Gastrocnemius medialis (tissue), 4 donors: ENCODE results near the gene UTP3. TPM values are rescaled to one million over a fixed set of nuclear protein-coding genes. Genes with fewer than 3 reads are reported as not detected.

ENCODE experiments used
- ATAC-seq, 2 donors: fragments of 150-250 bp; one replicate each; pipeline ENCODE4 v1.9.1; 2016
- DNase-seq, 2 donors: peaks; one replicate each; pipeline ENCODE4 v3.0.0-alpha.2; 2019
- H3K27ac ChIP-seq, 4 donors: fragments of 200-600 bp; sonication (generic); 1 replicate in 1 of 4; 2 replicates in 3 of 4; pipeline ENCODE4 v1.5.1; 2016 to 2018; ENCODE audit warnings: mild to moderate bottlenecking in 2 of 4, moderate library complexity in 1 of 4
- H3K27me3 ChIP-seq, 3 donors: fragments of 200-600 bp; sonication (generic) in 2 of 3; 1 replicate in 1 of 3; 2 replicates in 2 of 3; pipeline versions ENCODE4 v1.5.1 to v1.6.0; 2016 to 2019; ENCODE audit warnings: mild to moderate bottlenecking in 1 of 3, moderate library complexity in 1 of 3
- H3K36me3 ChIP-seq, 2 donors: fragments of 200-600 bp; sonication (generic) in 1 of 2; one replicate each; pipeline ENCODE4 v1.5.1; 2017 to 2018
- H3K4me1 ChIP-seq, 2 donors: fragments of 200-600 bp; sonication (generic) in 1 of 2; one replicate each; pipeline ENCODE4 v1.5.1; 2016 to 2017; ENCODE audit warnings: mild to moderate bottlenecking in 2 of 2
- H3K4me3 ChIP-seq, 4 donors: fragments of 200-600 bp; sonication (generic) in 3 of 4; 1 replicate in 1 of 4; 2 replicates in 3 of 4; pipeline ENCODE4 v1.5.1; 2016 to 2019; ENCODE audit warnings: mild to moderate bottlenecking in 2 of 4
- H3K9me3 ChIP-seq, 3 donors: fragments of 200-600 bp; sonication (generic) in 2 of 3; 1 replicate in 1 of 3; 2 replicates in 2 of 3; pipeline ENCODE4 v1.5.1; 2016 to 2019
- POLR2A ChIP-seq, 2 donors: fragments of 450-650 bp; IDR thresholded peaks; one replicate each; pipeline ENCODE4 v1.6.1; 2017; ENCODE audit warnings: antibody characterized with exemption in 2 of 2, mild to moderate bottlenecking in 2 of 2, moderate library complexity in 2 of 2
- in situ Hi-C, 4 donors: fragments of 200-750 bp; cut with MboI; loops; one replicate each; pipeline versions ENCODE4 v1.15.0 to v1.8.0; 2017; ENCODE audit warnings: low sequenced_read_pairs in 4 of 4
- intact Hi-C: fragments of 100-400 bp; cut with DNase I; formaldehyde crosslinking; loops from one replicate; pipeline ENCODE4 v1.15.1; 2023; ENCODE audit warnings: low total_unique reads
- total RNA-seq, 4 donors: library from RNA; depleted of rRNA; stranded (reverse); fragments of >200 nt; gene quantifications; one replicate each; pipeline versions ENCODE4 v1.1.0 to v1.2.3, GENCODE V29; 2016
- TF ChIP-seq, protein P1 (sequence below), 5 experiments: fragments of 450-650 bp in 3 of 5; fragments of 200-600 bp in 2 of 5; sonication (generic) in 2 of 5; IDR thresholded peaks in 4 of 5; conservative IDR thresholded peaks in 1 of 5; 1 replicate in 4 of 5; 2 replicates in 1 of 5; pipeline ENCODE4 v1.5.1; 2016 to 2019; ENCODE audit warnings: antibody characterized with exemption in 5 of 5, mild to moderate bottlenecking in 3 of 5, moderate library complexity in 3 of 5

UTP3 gene
- total RNA-seq, 4 donors from 2014 or later, result 6.3 to 13.0 (median 11.8) TPM

DNA sequence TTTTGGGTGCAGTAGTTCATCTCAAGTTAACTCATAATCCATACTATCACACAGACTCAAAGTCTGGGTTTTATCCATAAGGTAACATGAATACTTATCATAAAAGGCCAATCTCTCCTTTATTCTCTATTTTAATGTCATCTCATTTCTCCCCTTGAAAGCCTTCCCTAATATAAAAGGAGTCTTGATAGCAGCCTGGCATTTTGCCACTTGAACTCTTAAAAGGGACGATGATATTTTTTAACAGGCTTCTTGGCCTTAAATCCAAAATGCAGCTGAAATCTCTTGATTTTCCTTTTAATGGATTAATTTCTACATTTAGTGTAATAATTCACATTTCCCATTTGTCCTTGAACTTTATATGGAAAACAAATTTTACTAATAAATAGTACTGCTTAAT is 13.6 kb upstream of the UTP3 start:
- ATAC-seq, result no peak
- no peak for DNase-seq
- H3K4me3 ChIP-seq, result no peak overlapping the region
- H3K27ac ChIP-seq, result no peak overlapping the region
- TF ChIP-seq, protein P1, sequence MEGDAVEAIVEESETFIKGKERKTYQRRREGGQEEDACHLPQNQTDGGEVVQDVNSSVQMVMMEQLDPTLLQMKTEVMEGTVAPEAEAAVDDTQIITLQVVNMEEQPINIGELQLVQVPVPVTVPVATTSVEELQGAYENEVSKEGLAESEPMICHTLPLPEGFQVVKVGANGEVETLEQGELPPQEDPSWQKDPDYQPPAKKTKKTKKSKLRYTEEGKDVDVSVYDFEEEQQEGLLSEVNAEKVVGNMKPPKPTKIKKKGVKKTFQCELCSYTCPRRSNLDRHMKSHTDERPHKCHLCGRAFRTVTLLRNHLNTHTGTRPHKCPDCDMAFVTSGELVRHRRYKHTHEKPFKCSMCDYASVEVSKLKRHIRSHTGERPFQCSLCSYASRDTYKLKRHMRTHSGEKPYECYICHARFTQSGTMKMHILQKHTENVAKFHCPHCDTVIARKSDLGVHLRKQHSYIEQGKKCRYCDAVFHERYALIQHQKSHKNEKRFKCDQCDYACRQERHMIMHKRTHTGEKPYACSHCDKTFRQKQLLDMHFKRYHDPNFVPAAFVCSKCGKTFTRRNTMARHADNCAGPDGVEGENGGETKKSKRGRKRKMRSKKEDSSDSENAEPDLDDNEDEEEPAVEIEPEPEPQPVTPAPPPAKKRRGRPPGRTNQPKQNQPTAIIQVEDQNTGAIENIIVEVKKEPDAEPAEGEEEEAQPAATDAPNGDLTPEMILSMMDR (IDR thresholded peaks at IDR 0.05 in 4 of 5, conservative IDR thresholded peaks at IDR 0.05 in 1 of 5), result no peak
- TF ChIP-seq POLR2A (IDR thresholded peaks at IDR 0.05), result no peak
- no peaks in the 10 kb centered on the region for H3K27me3 ChIP-seq
- intact Hi-C loops (no loop called here), in situ Hi-C loops (loop anchor here (25.0 kb wide), 2 partner anchors 313 to 338 kb away; partner anchors contain the start of gene DCK (in 2 of the 4))
- H3K36me3 ChIP-seq, result no peaks in the 10 kb centered on the region
- H3K9me3 ChIP-seq, result no peaks in the 10 kb centered on the region
- no peaks in the 10 kb centered on the region for H3K4me1 ChIP-seq

DNA sequence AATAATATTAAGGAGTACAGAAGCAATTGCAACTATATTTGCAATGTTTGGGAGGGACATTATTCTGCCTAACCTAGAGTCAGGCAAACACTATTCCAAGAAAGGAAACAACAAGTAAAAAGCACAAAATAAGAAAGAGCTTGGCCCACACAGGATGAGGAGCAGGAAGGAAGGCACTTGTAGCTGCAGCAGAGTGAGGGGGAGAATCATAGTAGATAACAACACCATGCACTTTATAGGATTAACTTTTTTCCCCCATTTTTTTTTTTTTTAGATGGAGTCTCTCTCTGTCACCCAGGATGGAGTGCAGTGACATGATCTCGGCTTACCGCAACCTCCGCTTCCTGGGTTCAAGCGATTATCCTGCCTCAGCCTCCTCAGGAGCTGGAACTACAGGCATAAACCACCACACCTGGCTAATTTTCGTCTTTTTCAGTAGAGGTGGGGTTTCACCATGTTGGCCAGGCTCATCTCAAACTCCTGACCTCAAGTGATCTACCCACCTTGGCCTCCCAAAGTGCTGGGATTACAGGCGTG is 11.7 kb upstream of the UTP3 start:
- in situ Hi-C loops (loop anchor here in 1 of 4 donors (25.0 kb wide), 1 partner anchor 311 kb away; the partner anchor contains the start of gene DCK), intact Hi-C loops (no loop called here)
- ATAC-seq (no peak), DNase-seq (no peak)
- H3K9me3 ChIP-seq, result no peaks in the 10 kb centered on the region
- no peaks in the 10 kb centered on the region for H3K4me1 ChIP-seq
- H3K36me3 ChIP-seq, result no peaks in the 10 kb centered on the region
- no peaks in the 10 kb centered on the region for H3K27me3 ChIP-seq
- TF ChIP-seq, protein P1 (IDR thresholded peaks at IDR 0.05 in 4 of 5, conservative IDR thresholded peaks at IDR 0.05 in 1 of 5), result no peak
- no peak for TF ChIP-seq POLR2A (IDR thresholded peaks at IDR 0.05)
- H3K27ac ChIP-seq, result no peak overlapping the region
- no peak overlapping the region for H3K4me3 ChIP-seq

DNA sequence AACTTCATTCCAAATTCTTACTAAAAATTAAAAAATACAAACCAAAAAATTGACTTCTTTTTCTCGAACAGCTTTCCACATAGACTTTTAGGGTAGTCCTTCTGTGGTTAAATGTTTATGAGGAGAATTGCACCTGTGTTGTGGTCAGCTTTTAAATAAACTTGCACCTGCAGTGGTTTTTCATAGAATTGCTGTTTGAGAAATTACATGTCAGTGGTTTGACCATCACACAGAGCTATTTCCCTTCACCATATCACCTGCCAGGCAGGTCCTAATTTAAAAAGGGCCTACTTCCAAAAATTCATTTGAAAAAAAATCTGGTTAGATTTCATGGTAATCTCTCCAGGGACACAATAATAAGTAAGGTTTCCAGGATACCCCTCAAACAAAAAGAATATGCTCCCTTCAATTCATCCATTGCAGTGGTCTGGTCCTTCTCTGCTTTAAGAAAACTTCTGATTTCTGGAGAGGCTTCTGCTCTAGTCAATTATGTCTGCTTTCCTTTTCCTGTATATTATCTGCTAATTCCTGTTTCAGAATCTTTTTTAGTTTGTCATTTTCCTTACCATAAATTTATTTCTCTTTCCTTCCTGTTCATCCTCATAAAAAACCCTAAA is 9.8 kb upstream of the UTP3 start:
- no peak for DNase-seq
- Histone ChIP-seq H3K27ac (no peak overlapping the region), H3K27me3 (no peaks in the 10 kb centered on the region), H3K4me3 (no peak overlapping the region), H3K4me1 (no peaks in the 10 kb centered on the region), H3K9me3 (no peaks in the 10 kb centered on the region), H3K36me3 (no peaks in the 10 kb centered on the region)
- intact Hi-C loops, result no loop called here
- in situ Hi-C loops, result loop anchor here in 1 of 4 donors (25.0 kb wide), 1 partner anchor 309 kb away; the partner anchor contains the start of gene DCK
- no peak for ATAC-seq
- TF ChIP-seq, protein P1 (IDR thresholded peaks at IDR 0.05 in 4 of 5, conservative IDR thresholded peaks at IDR 0.05 in 1 of 5), result no peak
- no peak for TF ChIP-seq POLR2A (IDR thresholded peaks at IDR 0.05)

DNA sequence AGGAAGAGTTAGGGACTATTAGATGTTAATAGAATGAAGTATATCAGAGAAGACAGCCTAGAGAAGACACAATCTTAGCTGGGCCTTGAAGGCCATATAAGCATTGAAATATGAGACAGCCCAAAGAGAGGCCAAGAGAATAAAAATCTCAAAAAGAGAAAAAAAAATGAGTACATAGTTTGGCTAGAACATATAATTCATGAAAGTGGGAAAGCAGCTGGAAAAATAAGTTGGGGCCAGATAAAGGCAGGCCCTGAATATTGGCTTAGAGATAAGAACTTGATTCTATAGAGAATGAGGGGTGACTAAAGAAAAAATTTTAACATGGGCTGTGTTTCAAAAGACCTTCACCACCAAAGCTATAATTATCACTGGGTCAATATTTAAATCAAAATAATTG is 7.4 kb upstream of the UTP3 start:
- Histone ChIP-seq H3K36me3 (no peaks in the 10 kb centered on the region), H3K9me3 (no peaks in the 10 kb centered on the region), H3K4me1 (no peaks in the 10 kb centered on the region), H3K27me3 (no peaks in the 10 kb centered on the region), H3K4me3 (no peak overlapping the region), H3K27ac (no peak overlapping the region)
- DNase-seq (no peak), ATAC-seq (no peak)
- TF ChIP-seq POLR2A (IDR thresholded peaks at IDR 0.05), result no peak
- TF ChIP-seq, protein P1 (IDR thresholded peaks at IDR 0.05 in 4 of 5, conservative IDR thresholded peaks at IDR 0.05 in 1 of 5), result no peak
- intact Hi-C loops (no loop called here), in situ Hi-C loops (loop anchor here in 1 of 4 donors (25.0 kb wide), 1 partner anchor 306 kb away; the partner anchor contains the start of gene DCK)
